ENCODE results near the gene CDH18. TPM values are rescaled to one million over a fixed set of nuclear protein-coding genes. Genes with fewer than 3 reads are reported as not detected.

The CDH18 gene
- total RNA-seq, 1 experiment from 2014 or later: 7.0 TPM

DNA sequence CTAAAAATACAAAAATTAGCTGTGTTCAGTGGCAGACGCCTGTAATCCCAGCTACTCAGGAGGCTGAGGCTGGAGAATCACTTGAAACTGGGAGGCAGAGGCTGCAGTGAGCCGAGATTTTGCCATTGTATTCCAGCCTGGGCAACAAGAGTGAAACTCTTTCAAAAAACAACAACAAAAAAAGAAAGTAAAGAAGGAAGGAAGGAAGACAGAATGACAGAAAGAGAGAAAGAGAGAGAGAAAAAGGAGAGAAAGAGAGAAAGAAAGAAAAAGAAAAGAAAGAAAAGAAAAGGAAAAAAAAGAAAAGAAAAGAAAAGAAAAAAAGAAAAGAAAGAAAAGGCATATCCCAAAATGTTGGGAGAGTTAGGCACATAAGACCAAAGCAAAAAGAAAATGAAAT is 278.6 kb downstream of the CDH18 start:
- Histone ChIP-seq H3K4me3 (ENCODE audit: low read depth in 2 of 2, low read length in 2 of 2) (no peak overlapping the region), H3K9me3 (ENCODE audit: control insufficient read depth, insufficient read depth, low read depth, low read length) (0 out of 2 replicates have a peak, but pooled peaks cover 4% of the 10 kb centered on the region), H3K27me3 (ENCODE audit: control insufficient read depth, insufficient read depth, low read length) (no peaks in the 10 kb centered on the region), H3K36me3 (ENCODE audit: control insufficient read depth, insufficient read depth, low read length) (no peaks in the 10 kb centered on the region), H3K27ac (ENCODE audit: low read length) (no peak overlapping the region), H3K4me1 (ENCODE audit: control insufficient read depth, insufficient read depth, low read length) (no peaks in the 10 kb centered on the region)
- intact Hi-C loops (cut with micrococcal nuclease; ENCODE audit: unreplicated experiment): no loop called here
- DNase-seq (ENCODE audit: low read depth, low spot score) (no peak), ATAC-seq (no peak)
- BruUV-seq (replicated peaks): no TSS peak
- ChIA-PET POLR2A (no interaction called here), CTCF (no interaction called here)
- no peak for TF ChIP-seq POLR2AphosphoS5 (IDR thresholded peaks at IDR 0.05; ENCODE audit: low read depth, low read length)
- TF ChIP-seq, protein P1, sequence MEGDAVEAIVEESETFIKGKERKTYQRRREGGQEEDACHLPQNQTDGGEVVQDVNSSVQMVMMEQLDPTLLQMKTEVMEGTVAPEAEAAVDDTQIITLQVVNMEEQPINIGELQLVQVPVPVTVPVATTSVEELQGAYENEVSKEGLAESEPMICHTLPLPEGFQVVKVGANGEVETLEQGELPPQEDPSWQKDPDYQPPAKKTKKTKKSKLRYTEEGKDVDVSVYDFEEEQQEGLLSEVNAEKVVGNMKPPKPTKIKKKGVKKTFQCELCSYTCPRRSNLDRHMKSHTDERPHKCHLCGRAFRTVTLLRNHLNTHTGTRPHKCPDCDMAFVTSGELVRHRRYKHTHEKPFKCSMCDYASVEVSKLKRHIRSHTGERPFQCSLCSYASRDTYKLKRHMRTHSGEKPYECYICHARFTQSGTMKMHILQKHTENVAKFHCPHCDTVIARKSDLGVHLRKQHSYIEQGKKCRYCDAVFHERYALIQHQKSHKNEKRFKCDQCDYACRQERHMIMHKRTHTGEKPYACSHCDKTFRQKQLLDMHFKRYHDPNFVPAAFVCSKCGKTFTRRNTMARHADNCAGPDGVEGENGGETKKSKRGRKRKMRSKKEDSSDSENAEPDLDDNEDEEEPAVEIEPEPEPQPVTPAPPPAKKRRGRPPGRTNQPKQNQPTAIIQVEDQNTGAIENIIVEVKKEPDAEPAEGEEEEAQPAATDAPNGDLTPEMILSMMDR (IDR thresholded peaks at IDR 0.05): no peak
- TF ChIP-seq TCF7L2 (IDR thresholded peaks at IDR 0.05; ENCODE audit: low read depth, low read length): no peak
- in situ Hi-C loops (cut with HindIII; ENCODE audit: low pct_unique_long_range_greater_than_20kb, low sequenced_read_pairs): no loop called here

DNA sequence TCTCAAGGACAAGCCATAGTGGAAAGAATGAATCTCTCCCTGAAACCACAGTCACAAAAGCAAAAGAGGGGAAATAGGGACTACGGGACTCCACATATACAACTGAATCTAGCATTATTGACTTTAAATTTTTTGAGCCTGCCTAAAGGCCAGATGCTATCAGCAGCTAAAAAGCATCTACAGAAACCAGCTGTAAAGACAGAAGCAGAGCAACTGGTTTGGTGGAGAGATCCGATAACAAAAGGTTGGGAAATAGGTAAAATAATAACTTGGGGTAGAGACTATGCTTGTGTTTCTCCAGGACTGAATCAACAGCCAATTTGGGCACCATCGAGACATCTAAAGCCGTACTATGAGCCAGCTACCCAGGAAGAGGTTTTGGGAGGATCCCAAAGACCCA is 281.2 kb downstream of the CDH18 start:
- TF ChIP-seq TCF7L2 (IDR thresholded peaks at IDR 0.05; ENCODE audit: low read depth, low read length): no peak
- TF ChIP-seq, protein P1 (IDR thresholded peaks at IDR 0.05): no peak
- TF ChIP-seq POLR2AphosphoS5 (IDR thresholded peaks at IDR 0.05; ENCODE audit: low read depth, low read length): no peak
- no peak for TF ChIP-seq SIN3A (IDR thresholded peaks at IDR 0.05; ENCODE audit: borderline replicate concordance, insufficient read depth, low read depth, low read length)
- TF ChIP-seq, protein P2, sequence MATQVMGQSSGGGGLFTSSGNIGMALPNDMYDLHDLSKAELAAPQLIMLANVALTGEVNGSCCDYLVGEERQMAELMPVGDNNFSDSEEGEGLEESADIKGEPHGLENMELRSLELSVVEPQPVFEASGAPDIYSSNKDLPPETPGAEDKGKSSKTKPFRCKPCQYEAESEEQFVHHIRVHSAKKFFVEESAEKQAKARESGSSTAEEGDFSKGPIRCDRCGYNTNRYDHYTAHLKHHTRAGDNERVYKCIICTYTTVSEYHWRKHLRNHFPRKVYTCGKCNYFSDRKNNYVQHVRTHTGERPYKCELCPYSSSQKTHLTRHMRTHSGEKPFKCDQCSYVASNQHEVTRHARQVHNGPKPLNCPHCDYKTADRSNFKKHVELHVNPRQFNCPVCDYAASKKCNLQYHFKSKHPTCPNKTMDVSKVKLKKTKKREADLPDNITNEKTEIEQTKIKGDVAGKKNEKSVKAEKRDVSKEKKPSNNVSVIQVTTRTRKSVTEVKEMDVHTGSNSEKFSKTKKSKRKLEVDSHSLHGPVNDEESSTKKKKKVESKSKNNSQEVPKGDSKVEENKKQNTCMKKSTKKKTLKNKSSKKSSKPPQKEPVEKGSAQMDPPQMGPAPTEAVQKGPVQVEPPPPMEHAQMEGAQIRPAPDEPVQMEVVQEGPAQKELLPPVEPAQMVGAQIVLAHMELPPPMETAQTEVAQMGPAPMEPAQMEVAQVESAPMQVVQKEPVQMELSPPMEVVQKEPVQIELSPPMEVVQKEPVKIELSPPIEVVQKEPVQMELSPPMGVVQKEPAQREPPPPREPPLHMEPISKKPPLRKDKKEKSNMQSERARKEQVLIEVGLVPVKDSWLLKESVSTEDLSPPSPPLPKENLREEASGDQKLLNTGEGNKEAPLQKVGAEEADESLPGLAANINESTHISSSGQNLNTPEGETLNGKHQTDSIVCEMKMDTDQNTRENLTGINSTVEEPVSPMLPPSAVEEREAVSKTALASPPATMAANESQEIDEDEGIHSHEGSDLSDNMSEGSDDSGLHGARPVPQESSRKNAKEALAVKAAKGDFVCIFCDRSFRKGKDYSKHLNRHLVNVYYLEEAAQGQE (IDR thresholded peaks at IDR 0.05; ENCODE audit: insufficient read depth in 1 of 2, low read depth in 2 of 2, low read length in 1 of 2): no peak
- intact Hi-C loops (cut with micrococcal nuclease; ENCODE audit: unreplicated experiment) (no loop called here), in situ Hi-C loops (cut with HindIII; ENCODE audit: low pct_unique_long_range_greater_than_20kb, low sequenced_read_pairs) (no loop called here)
- Histone ChIP-seq H3K9me3 (ENCODE audit: control insufficient read depth, insufficient read depth, low read depth, low read length) (0 out of 2 replicates have a peak, but pooled peaks cover 4% of the 10 kb centered on the region), H3K27me3 (ENCODE audit: control insufficient read depth, insufficient read depth, low read length) (no peaks in the 10 kb centered on the region), H3K36me3 (ENCODE audit: control insufficient read depth, insufficient read depth, low read length) (no peaks in the 10 kb centered on the region), H3K27ac (ENCODE audit: low read length) (no peak overlapping the region), H3K4me3 (ENCODE audit: low read depth in 2 of 2, low read length in 2 of 2) (no peak overlapping the region), H3K4me1 (ENCODE audit: control insufficient read depth, insufficient read depth, low read length) (no peaks in the 10 kb centered on the region)
- DNase-seq (ENCODE audit: low read depth, low spot score) (no peak), ATAC-seq (no peak)
- ChIA-PET POLR2A (no interaction called here), CTCF (no interaction called here)
- BruUV-seq (replicated peaks): no TSS peak

Data from Panc1 (cell line).